ENCODE data around the gene MTHFD1L. TPM values are rescaled to one million over a fixed set of nuclear protein-coding genes. Genes with fewer than 3 reads are reported as not detected.

Gene MTHFD1L
- total and polyA plus RNA-seq, 10 donors, result 6.7 to 32.1 (median 13.1) TPM

- Histone ChIP-seq H3K27me3 (replicated peaks in 1 of 7) (no peaks in the 10 kb centered on the region), H3K36me3 (peaks cover 0 to 7% (median 0%) of the 10 kb centered on the region in 6 donors), H3K4me3 (no peak overlapping the region), H3K9me3 (no peaks in the 10 kb centered on the region), H3K4me1 (peaks cover 0 to 10% (median 1%) of the 10 kb centered on the region in 6 donors), H3K27ac (peak overlapping the region in 7 of 8 donors; percentile 1 to 71 (median 54))
- DNase-seq, result no peak
- no peak for TF ChIP-seq POLR2A (IDR thresholded peaks at IDR 0.05)
- TF ChIP-seq CTCF (IDR thresholded peaks at IDR 0.05 in 8 of 11, conservative IDR thresholded peaks at IDR 0.05 in 3 of 11), result no peak
- peak; percentile 32 to 63 (median 50) for TF ChIP-seq POLR2AphosphoS5 (IDR thresholded peaks at IDR 0.05)
- intact Hi-C loops (cut with DNase I; ENCODE audit: low total_unique reads), result no loop called here
- WGBS, 5 donors, result 73 to 87% (median 76%) methylated on average over 9 of the region's 9 CpGs
These were observed 192.7 kb downstream of the MTHFD1L start for GRCh38 chr6:151058021-151058733.

GRCh38 chr6:151059612-151060095 is 194.2 kb downstream of the MTHFD1L start:
- Histone ChIP-seq H3K9me3 (no peaks in the 10 kb centered on the region), H3K4me3 (no peak overlapping the region), H3K27ac (peak overlapping the region in 5 of 8 donors; percentile 14 to 71 (median 56)), H3K36me3 (peaks cover 0 to 7% (median 0%) of the 10 kb centered on the region in 6 donors), H3K27me3 (replicated peaks in 1 of 7) (no peaks in the 10 kb centered on the region), H3K4me1 (peaks cover 0 to 10% (median 1%) of the 10 kb centered on the region in 6 donors)
- intact Hi-C loops (cut with DNase I; ENCODE audit: low total_unique reads), result no loop called here
- 42 to 71% (median 51%) methylated on average over 12 of the region's 12 CpGs for WGBS, 5 donors
- TF ChIP-seq POLR2AphosphoS5 (IDR thresholded peaks at IDR 0.05) (no peak), POLR2A (IDR thresholded peaks at IDR 0.05) (no peak), CTCF (IDR thresholded peaks at IDR 0.05 in 8 of 11, conservative IDR thresholded peaks at IDR 0.05 in 3 of 11) (no peak)
- no peak for DNase-seq

GRCh38 chr6:151060096-151060765 is 194.7 kb downstream of the MTHFD1L start:
- H3K4me3 ChIP-seq, result no peak overlapping the region
- no peaks in the 10 kb centered on the region for H3K27me3 ChIP-seq (replicated peaks in 1 of 7)
- WGBS, 5 donors, result 94 to 98% (median 95%) methylated on average over 8 of the region's 8 CpGs
- peaks cover 0 to 10% (median 1%) of the 10 kb centered on the region in 6 donors for H3K4me1 ChIP-seq
- intact Hi-C loops (cut with DNase I; ENCODE audit: low total_unique reads), result no loop called here
- H3K36me3 ChIP-seq, result peaks cover 0 to 9% (median 0%) of the 10 kb centered on the region in 6 donors
- H3K27ac ChIP-seq, result peak overlapping the region in 4 of 8 donors; percentile 14 to 71 (median 57)
- no peaks in the 10 kb centered on the region for H3K9me3 ChIP-seq
- TF ChIP-seq POLR2A (IDR thresholded peaks at IDR 0.05) (no peak), POLR2AphosphoS5 (IDR thresholded peaks at IDR 0.05) (no peak), CTCF (IDR thresholded peaks at IDR 0.05 in 8 of 11, conservative IDR thresholded peaks at IDR 0.05 in 3 of 11) (no peak)
- no peak for DNase-seq
